Stimulated activated naive CD8-positive, alpha-beta T cell treated with anti-CD3 and anti-CD28 coated beads, Interleukin-15, Interleukin-2, amounts not matched to agents 100 ng/mL and 50 ng/mL, for 24 hours (primary cell): ENCODE data around the gene HHATL.
A peak's percentile ranks its signal among the peaks of the same experiment; 100 is the strongest.

Experiments used
- H3K27ac Mint-ChIP-seq: one replicate; pipeline ENCODE4 v1.8.0; 2021; ENCODE audit warnings: mild to moderate bottlenecking, mixed read lengths
- H3K27me3 Mint-ChIP-seq: one replicate; pipeline ENCODE4 v1.8.0; 2021; ENCODE audit warnings: mixed read lengths
- H3K36me3 Mint-ChIP-seq: one replicate; pipeline ENCODE4 v1.8.0; 2021; ENCODE audit warnings: low read depth, mixed read lengths
- H3K4me1 Mint-ChIP-seq: one replicate; pipeline ENCODE4 v1.8.0; 2021; ENCODE audit warnings: low read depth, mixed read lengths
- H3K4me3 Mint-ChIP-seq: one replicate; pipeline ENCODE4 v1.8.0; 2021; ENCODE audit warnings: mild to moderate bottlenecking, mixed read lengths
- H3K9me3 Mint-ChIP-seq: one replicate; pipeline ENCODE4 v1.8.0; 2021; ENCODE audit warnings: mixed read lengths

The HHATL gene

DNA sequence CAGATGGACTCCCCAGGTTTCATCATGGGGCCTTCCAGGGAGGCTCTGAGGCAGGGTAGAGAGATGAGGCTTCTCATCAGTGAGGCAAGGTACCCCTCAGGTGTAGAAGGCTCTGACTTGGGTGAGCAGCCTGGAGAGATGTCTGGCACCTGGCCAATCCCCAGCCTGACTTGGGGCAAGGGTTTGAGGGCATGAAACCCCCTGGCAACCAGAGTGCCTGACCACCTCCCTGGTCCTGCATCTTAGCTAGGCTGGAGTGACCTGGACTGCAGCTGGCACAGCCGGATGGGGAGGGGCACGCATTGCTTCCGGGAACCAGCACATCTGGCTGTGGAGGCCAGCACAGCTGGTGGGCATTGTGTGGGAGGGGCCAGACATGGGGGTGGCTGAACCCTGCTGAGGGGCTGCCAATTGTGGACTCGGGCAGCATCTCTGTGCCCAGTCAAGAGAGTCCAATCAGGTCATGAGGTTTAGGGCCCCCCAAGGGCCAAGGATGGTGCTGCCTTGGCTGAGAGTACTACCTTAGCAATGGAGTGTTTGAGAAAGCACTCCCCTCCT is 47.2 kb downstream of the HHATL start:
- no peak overlapping the region for H3K27ac Mint-ChIP-seq
- no peaks in the 10 kb centered on the region for H3K36me3 Mint-ChIP-seq
- H3K27me3 Mint-ChIP-seq, result no peaks in the 10 kb centered on the region
- peak overlapping the region; percentile 23 for H3K4me3 Mint-ChIP-seq
- H3K9me3 Mint-ChIP-seq, result no peaks in the 10 kb centered on the region
- peaks cover 20% of the 10 kb centered on the region for H3K4me1 Mint-ChIP-seq

DNA sequence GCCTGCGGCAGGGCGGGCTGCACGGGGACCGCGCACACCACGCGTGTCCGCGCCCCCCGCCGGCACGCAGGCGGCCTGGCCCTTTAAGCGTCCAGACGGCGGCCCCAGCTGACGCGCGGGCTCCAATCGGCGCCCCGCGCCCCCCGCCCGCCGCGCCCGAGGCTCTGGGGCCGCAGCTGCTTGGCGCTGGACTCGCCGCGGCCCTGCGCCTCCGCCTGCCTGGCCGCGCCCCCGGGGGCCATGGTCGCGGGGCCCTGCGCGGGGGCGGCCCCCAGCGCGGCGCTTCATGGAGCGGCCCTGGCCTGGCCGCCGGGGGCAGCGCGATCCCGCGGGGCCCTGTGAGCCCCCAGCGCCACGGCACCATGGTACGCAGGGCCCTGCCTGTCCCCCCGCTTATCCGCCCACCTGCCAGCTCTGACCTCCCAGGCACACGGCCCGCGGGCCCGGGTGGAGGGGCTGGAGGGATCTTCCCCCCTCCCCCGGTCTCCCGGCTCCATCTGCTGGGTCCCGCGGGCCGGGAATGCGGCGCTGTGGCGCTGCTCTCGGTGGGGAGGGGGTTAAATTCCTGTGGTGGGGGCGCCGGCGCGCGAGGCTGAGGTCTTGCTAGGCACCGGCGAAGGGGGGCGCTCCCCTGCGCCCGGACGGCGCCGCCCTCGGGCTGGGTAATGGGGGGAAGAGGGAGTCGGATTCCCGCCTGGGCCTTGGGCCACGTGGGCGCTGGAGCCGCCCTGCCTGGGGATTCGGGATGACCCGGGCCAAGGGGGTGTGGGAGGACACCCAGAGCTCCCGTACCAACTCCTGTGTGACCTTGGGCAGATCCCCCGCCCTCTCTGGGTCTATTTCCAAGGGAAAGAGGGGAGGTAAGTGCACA is 48.0 kb downstream of the HHATL start:
- H3K27me3 Mint-ChIP-seq, result no peaks in the 10 kb centered on the region
- peak overlapping the region; percentile 23 for H3K4me3 Mint-ChIP-seq
- H3K4me1 Mint-ChIP-seq, result peaks cover 20% of the 10 kb centered on the region
- H3K27ac Mint-ChIP-seq, result no peak overlapping the region
- no peaks in the 10 kb centered on the region for H3K36me3 Mint-ChIP-seq
- no peaks in the 10 kb centered on the region for H3K9me3 Mint-ChIP-seq

DNA sequence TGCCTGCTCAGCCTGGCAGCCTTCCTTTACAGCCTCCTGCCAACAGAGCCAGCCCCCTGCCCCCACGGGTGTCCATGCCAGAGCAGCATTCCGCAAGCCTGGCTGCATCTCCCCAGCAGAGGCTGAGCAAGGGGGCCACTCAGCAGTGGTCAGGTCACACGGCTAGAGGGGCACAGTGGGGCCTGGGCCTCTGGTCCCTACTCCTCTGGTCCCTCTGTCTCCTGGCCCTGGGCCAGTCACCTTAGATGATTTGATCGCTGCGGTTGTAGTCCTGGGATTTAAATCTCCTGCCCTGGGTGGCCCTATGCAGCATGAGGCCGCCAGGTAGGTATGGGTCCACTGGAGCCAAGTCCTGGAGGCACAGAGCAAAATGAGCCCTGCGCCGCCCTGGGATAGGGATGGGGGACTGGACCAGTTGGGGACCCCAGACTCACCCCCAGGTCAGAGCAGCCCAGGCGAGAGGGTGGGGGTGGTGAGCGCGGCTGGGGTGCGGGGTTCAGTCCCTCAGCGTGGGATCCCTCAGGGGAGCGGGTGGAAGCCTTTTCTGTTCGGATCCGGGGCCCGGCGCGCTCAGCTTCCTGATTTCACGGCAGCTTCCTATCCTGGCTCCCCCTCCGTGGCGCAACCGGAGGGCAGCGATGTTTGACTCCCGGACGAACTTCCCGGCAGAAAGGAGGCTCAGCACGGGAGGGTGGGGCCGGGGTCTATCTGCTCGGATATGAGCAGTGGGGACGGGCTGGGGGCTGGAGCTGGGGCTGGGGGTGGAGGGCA is 48.9 kb downstream of the HHATL start, which contains the start of gene ZBTB47:
ZBTB47 (plus strand) TSS at position 138 of the 771 bp plus-strand sequence. CDS start 4,659 bp downstream, outside the sequence.
- H3K27me3 Mint-ChIP-seq, result no peaks in the 10 kb centered on the region
- peaks cover 7% of the 10 kb centered on the region for H3K36me3 Mint-ChIP-seq
- H3K4me1 Mint-ChIP-seq, result peaks cover 20% of the 10 kb centered on the region
- no peaks in the 10 kb centered on the region for H3K9me3 Mint-ChIP-seq
- peak within 1 kb of the TSS; percentile 72 for H3K4me3 Mint-ChIP-seq
- H3K27ac Mint-ChIP-seq, result no peak within 1 kb of the TSS

DNA sequence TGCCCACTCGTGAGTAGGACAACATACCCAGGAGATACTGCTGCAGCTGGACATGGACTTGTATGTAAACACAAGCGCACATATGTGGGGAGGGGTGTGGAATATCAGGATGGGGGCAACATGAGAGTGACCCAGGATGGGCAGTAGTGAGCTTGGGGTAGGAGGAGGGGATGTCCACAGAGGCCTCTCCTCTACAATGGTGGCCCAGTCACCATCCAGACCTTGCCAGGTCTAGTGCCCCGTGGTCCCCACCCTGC is 49.4 kb downstream of the HHATL start:
- peaks cover 7% of the 10 kb centered on the region for H3K36me3 Mint-ChIP-seq
- H3K4me1 Mint-ChIP-seq, result peaks cover 20% of the 10 kb centered on the region
- H3K27me3 Mint-ChIP-seq, result no peaks in the 10 kb centered on the region
- H3K4me3 Mint-ChIP-seq, result peak overlapping the region; percentile 17
- H3K9me3 Mint-ChIP-seq, result no peaks in the 10 kb centered on the region
- H3K27ac Mint-ChIP-seq, result no peak overlapping the region

DNA sequence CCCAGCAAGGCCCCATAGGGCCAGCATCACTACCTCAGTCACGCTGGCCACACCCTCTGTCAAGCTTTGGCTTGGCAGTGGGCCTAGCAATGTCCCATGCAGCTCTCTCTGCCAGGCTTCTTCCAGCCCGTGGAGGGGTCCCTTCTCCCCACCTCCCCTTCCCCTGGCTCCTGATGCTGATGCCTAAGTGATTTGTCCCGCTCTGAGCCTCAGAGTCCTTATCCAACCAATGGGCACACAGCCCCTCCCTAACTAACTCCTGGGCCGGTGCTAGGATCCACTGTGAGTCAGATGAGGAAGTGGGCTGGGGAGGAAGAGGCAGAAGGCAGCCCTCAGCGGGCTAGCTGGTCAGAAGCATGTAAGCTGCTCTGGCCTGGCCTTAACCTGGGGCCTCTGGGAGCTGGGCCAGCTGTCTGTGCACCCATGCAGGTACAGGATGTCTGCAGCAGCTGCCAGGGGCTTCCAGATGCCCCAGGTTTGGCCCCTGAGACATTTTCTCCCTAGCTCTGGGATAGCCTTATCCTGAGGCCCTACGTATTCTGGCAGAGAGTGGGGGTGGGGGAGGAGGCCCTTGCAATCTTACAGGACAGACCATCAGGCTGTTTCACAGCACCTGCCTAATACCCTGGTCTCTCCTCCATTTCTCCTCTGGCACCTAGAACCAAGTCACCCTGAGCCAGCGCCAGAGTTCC is 49.8 kb downstream of the HHATL start:
- H3K36me3 Mint-ChIP-seq, result peaks cover 12% of the 10 kb centered on the region
- H3K27me3 Mint-ChIP-seq, result no peaks in the 10 kb centered on the region
- H3K27ac Mint-ChIP-seq, result no peak overlapping the region
- H3K9me3 Mint-ChIP-seq, result no peaks in the 10 kb centered on the region
- H3K4me3 Mint-ChIP-seq, result peak overlapping the region; percentile 17
- H3K4me1 Mint-ChIP-seq, result peaks cover 20% of the 10 kb centered on the region

DNA sequence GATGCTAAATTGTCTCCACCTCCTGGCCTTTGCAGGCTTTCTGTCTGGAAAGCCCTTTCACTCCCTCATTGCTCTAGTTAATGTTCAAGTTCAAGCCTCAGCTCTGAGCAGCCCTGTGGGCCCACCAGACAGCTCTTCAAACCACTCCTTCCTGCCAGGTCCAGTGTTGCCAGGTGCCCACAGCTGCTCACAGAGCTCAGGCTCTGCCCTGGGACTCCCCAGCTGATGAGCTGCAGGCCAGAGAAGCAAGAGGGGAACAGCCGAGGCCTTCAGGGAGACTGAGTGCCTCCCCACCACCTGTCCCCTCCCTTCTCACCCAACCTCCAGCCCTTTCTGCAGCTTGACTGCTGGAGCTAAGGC is 50.4 kb downstream of the HHATL start:
- Mint-ChIP-seq H3K27ac (no peak overlapping the region), H3K4me3 (no peak overlapping the region), H3K4me1 (peaks cover 21% of the 10 kb centered on the region), H3K27me3 (no peaks in the 10 kb centered on the region), H3K36me3 (peaks cover 13% of the 10 kb centered on the region), H3K9me3 (no peaks in the 10 kb centered on the region)

DNA sequence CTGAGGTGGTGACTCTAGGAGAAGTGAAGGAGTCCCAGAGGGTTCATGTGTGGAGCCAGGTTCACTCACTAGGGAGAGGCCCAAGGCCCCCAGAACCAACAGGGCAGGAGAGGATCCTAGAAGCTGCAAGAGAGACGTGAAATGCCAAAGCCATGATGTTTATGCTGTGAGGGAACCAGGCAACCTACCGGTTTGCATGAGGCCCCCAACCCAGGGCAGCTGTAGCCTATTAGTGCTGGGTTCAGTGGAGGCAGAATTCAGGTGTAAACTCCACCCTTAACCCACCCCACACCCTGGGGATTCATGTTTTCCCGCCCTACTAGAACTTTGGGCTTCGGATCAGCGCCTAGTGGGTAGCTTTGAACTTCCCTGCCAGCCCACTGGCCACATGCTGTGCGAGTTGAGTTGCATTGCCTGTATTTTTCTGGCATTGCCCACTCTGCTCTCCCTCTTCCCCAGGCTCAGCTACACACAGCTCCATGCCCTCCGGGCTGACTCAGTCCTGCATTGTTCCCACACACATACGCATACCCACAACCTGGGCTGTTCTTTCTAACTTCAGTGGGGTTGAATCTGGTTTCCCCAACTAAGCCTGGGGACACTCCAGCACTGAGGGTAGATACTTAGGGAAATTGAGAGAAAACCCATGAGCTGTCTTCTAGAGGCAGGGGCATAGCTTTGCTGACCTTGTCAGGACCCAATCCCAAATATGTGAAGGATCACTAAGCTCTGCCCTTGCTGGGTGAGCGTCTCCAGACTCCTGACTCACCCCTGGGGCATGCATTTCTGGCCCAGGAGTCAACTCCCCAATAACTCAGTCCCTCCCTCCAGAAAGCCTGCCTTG is 51.1 kb downstream of the HHATL start:
- no peak overlapping the region for H3K4me3 Mint-ChIP-seq

DNA sequence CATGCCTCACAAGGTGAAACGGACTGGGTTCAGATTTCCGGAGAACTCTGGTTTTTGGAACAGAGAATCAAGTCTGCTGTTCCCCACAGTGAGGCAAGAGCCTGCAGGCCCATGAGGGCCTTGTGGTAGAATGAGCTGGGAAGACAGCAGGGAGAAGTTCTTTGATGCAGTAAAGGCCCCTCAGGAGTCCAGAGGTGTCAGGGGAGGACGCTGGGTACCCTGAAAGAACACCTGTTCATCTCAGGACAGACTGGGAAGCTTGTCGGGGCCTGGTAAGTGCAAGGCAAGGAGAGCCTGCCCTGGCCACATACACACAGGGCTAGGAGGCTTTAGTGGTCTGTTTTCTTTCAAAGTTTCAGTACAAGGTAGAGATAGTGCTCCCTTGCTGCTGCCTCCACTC is 52.8 kb downstream of the HHATL start:
- H3K36me3 Mint-ChIP-seq, result peaks cover 34% of the 10 kb centered on the region
- no peak overlapping the region for H3K4me3 Mint-ChIP-seq
- H3K4me1 Mint-ChIP-seq, result peaks cover 28% of the 10 kb centered on the region
- no peaks in the 10 kb centered on the region for H3K27me3 Mint-ChIP-seq
- no peaks in the 10 kb centered on the region for H3K9me3 Mint-ChIP-seq
- peak overlapping the region; percentile 61 for H3K27ac Mint-ChIP-seq

More for the DNA sequence above, 51.1 kb downstream of the HHATL start:
- H3K36me3 Mint-ChIP-seq, result peaks cover 21% of the 10 kb centered on the region
- no peaks in the 10 kb centered on the region for H3K27me3 Mint-ChIP-seq
- peaks cover 28% of the 10 kb centered on the region for H3K4me1 Mint-ChIP-seq
- H3K27ac Mint-ChIP-seq, result no peak overlapping the region
- H3K9me3 Mint-ChIP-seq, result no peaks in the 10 kb centered on the region

DNA sequence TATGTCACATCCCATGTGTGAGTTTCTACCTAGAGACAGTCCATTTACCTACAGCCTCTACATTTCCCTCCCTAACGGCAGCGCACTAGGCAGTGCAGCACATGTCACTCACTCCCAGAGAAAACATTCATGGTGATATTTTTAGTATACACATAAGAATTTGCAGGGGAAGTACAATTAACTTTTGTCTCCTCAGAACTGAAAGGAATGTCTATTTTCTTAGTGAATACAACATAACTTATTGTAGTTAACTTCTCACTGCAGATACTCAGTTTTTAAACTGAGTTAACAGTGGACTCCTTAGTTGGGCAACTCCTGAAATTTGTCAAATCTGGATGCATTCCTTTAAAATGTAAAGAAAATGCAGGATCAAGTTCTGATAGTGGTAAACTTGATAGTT is 53.6 kb downstream of the HHATL start:
- Mint-ChIP-seq H3K27me3 (no peaks in the 10 kb centered on the region), H3K36me3 (peaks cover 40% of the 10 kb centered on the region), H3K4me3 (no peak overlapping the region), H3K4me1 (peaks cover 28% of the 10 kb centered on the region), H3K9me3 (no peaks in the 10 kb centered on the region), H3K27ac (peak overlapping the region; percentile 63)

DNA sequence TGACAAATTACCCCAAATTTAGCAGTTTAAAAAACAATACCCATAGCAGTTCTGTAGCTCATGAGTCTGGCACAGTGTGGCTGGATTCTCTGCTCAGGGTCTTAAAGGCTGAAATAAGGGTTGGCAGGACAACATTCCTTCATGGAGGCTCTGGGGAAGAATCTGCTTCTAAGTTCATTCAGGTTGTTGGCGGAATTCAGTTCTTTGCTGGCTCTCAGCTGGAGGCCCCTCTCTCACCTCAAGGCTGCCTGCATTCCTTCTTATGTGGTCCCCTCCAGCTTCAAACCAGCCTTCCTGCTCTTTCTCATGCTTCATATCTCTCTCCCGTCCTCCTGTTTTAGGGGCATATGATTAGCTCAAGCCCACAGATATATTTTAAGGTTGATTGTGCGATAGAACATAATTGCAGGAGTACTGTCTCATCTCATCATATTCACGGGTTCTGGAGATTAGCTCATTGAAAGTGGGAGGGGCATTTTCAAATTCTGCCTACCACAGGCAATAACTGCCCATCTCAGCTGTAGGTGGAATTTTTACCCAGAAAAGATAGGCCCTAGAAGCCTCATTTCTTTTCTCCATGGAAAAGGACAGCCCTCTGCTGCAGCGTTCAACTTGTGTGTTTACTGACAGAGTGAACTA is 54.7 kb downstream of the HHATL start:
- Mint-ChIP-seq H3K36me3 (peaks cover 50% of the 10 kb centered on the region), H3K27ac (peak overlapping the region; percentile 13), H3K27me3 (no peaks in the 10 kb centered on the region), H3K9me3 (no peaks in the 10 kb centered on the region), H3K4me1 (peaks cover 19% of the 10 kb centered on the region), H3K4me3 (no peak overlapping the region)
